NCI-H146 (cell line): ENCODE results near the gene NFIC.

Source experiments
- DNase-seq: peaks from one replicate; lab custom pipeline; 2025; lab: John Stamatoyannopoulos, UW

Gene NFIC

DNA sequence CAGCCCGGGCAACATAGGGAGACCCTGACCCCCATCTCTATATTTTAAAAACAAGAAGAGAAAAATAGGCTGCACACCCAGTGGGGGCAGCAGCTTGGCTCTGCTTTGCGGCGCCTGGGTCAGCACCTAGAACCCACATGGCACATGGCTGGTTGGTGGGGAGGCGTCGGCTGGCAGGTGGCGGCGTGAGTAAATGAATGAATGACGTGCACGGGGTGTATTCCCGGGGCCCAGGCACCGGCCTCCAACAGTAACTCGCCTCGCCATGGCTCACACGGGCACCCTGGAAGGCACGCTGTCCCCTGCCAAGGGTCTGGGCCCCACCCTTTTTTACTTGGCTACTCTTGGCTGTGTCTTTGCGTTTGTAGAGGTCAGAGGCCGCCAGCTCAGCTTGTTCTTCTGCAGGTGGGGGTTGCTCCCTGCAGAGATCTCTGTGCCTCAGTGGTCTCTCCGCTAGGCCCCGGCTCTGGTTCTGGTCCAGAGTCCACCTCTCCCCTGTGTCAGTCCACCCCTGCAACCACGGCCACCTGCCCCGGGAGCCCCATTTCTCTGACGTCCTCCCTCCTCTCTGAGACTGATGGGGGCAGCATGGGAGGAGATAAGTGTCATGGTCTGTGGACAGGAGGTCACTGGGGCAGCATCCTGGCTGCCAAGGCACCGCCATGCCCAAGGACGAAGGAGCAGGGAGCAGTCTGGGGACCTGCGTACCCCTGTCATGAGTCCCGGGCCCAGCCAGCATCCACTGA is 145.3 kb downstream of the NFIC start:
- no peak for DNase-seq

DNA sequence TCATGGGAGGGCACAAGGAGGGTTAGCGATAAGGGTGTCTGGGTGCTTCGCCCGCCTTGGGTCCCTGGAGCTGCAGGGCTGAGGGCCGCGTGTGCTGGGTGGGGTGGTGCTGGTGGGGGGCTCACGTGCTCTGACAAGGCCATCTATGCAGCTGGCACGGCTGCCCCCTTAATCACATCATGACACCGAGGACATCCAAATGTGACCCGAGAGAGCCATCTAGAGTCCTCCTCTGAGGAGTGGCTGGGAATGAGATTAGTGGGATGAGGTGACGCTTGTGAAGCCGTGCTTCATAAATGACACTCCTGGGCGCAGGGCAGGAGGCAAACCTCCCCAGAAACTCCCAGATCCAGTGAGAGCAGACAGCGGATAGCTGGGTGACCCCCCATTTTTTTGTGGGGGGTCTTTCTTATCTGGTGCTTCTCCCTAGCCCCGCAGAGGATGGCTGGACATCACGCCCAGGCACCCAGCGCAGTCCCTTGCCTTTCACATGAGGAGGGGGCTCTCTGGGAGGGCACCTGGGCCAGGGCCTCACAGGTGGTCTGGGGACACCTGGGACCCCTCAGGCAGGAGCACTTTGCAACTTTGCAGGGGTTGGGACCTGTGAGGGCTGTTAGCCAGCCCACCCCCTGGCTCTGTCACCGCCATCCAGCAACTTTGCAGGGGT is 146.3 kb downstream of the NFIC start:
- DNase-seq, result no peak

DNA sequence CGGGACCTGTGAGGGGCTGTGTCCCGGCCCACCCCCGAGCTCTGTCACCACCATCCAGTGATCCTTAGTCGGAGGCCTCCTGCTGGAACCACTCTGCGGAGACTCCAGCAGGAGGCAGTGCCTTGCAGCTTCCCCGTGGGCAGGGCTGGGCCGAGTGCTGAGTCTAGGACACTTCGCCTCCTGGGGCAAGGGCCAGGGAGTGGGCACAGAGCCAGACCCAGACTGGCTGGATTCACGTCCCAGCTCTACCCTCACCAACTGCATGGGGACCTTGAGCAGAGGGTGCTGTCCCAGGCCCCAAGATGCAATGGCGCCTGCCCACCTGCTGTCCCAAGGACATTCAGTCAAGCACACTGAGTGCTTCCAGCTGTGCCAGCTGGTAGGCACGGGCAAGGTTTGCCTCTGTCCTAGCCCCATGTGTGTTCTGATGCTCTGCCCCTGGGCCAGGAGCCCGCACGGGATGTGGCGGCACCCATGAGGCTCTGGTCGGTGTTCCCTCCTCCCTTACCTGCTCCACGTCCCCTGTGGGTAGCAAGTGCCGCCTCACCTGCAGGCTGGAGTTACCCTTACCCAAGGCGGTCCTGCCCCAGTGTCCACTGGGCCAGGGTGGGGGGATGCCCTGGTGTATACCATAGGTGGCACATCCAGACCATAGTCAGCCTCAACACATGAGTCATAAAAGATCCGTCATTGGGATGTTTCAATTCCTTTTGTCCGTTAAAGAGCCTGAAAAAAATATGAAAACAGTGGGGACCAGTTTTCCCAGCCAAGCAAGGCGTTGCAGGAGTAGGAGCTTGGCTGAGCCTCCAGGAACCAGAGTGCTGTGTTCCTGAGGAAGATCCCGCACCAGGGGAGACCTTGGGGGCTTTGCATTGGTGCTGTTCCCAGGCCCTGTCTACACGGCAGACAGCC is 147.1 kb downstream of the NFIC start:
- DNase-seq, result no peak

DNA sequence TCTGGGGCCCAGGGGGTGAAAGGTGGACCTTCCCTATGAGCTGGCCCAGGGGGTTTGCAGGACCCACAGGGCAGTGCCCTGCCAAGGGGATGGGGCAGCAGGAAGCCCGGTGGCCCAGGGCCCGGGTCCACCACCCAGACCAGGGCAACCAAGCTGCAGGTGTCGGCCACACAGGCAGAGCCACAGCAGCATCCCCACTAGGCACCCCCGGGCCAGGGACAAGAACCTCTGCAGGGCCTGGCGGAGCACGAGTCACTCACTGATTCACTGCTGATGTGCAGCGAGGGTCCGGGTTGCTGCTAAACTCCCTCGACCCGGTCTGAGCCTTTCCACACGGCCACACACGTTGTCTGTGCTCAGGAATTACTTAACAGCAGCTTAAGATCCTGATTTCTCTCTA is 148.5 kb downstream of the NFIC start:
- no peak for DNase-seq

DNA sequence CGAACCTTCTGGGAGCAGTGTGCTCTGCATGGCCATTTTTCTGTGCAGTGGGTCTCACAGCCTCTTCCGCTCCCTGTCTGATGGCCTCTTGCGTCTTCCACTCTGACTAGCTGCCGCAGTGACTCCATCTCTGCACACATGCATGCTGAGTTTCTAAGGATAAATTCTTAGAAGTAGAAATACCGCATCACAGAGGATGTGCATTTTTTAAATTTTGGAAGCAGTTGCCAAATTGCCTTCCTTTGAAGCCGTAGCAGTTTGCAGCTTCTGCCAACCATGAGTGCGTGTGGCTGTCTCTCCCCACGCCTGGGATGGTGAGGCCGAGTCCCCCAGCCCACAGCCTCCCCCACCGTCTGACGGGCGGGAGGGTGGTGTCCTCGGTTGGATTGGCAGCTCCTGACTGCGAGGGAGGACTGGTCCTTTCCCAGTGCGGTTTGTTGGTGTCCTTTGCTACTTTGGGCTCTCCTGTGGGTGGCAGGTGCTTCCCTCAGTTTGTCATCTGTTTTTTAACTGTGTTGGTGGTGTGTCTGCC is 149.6 kb downstream of the NFIC start:
- DNase-seq, result no peak

DNA sequence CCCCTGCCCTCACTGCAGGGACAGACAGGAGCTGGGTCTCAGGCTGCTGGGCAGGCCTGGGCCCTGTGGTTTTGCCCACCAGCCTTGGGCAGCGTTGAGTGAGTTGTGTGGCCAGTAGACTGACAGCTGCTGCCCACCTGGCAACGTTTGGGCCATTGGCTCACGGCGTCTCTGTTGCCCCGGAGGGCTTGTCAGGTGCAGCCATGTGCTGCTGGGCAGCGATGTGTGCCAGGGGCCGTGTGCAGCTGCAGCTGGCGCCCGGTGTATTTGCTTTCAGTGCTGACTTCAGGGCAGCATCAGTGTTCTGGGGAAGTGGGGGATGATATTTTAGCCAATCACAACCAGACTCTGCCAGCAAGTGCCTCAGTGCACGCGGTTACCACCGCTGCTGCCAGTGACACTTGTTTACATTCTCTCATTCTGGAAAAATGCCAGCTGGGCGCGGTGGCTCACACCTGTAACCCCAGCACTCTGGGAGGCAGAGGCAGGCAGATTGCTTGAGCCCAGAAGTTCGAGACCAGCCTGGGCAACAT is 150.4 kb downstream of the NFIC start:
- DNase-seq, result peak; percentile 57

DNA sequence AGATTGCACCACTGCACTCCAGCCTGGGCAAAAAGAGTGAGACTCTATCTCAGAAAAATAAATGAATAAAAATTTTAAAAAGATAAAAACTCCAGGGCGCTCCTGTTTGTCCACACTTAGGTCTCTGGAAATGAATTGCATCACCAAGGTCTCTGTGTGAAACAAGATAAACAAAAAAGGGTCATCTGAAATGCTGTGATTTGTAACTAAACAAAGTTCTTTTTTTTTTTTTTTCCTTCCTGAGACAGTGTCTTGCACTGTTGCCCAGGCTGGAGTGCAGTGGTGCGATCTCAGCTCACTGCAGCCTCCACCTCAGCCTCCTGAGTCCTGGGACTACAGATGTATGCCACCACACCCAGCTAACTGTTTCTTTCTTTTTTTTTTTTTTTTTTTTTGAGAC is 151.3 kb downstream of the NFIC start:
- DNase-seq, result no peak

DNA sequence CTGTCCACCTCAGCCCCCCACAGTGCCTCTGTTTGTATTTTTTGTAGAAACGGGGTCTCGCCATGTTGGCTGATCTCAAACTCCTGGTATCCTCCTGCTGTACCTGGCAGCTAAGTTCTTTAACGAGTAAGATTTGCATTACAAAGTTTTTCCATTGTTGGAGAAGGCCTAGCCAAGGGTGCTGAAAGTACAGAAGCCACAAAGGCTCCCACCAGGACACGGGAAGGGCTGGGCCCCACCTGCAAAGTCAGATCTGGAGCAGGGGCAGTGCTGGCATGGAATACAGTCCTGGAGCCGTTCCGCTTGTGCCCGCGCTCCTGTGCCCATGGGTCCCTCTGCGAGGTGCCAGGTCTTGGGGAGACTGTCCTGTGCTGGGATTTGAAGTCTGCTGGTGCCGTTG is 151.9 kb downstream of the NFIC start:
- no peak for DNase-seq

DNA sequence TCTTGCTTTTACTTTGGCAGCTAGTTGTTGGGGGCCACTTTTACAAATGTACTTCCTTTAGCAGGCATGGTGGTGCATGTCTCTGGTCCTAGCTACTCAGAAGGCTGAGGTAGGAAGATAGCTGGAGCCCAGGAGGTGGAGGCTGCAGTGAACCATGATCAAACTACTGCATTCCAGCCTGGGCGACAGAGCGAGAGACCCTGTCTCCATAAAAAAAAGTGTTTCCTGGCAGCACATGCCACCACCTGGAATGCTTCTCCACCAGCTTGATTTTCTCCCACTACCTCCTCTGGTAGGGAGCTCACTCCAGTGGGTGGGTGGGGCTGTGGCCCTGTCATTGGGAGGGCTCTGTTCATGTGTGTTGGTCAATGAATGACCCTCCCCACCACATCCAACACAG is 152.3 kb downstream of the NFIC start:
- DNase-seq, result no peak
